GM19468 (cell line): ENCODE data around the gene DYRK3.

Experiments
- ATAC-seq: cut with Tn5 transposase; IDR thresholded peaks from one replicate; pipeline ENCODE4 v1.9.1; 2021; ENCODE audit warnings: mild to moderate bottlenecking, moderate library complexity, moderate number of reproducible peaks; ENCODE audit not compliant: unreplicated experiment; ENCODE audit errors: extremely low read depth

The DYRK3 gene

DNA sequence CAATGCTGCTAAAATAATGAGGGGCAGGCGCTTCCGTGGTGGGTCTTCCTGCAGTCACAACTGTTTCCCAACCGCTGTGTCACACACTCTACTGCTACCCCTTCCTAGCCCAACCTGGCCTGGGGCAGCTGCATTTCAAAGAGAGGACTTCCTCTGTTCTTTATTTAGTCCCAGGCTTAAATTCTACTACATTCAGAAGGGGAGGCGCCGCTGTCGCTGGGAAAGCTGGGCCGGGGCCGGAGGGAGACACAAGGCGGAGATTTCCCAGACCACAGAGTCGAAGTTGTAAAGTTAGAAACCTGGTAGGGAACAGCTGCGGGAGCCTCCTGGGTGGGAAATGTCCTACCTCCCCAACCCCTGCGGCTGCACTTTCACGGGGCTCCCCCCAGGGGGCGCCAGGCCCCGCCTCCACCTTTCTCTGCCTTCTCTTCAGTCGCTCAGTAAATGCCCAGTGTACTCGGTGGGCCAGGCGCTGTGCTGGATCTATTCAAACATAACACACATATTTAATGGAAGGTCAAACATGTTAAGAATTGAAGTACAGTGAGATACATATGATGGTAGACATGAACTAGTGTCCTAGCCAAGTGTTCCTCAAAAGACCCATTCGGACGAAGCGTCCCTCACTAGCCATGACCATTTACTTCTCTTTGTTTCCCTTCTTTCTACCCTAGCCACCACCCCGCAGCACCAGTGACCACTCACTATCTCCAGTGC is 23.1 kb downstream of the DYRK3 start:
- ATAC-seq, result no peak

GRCh38 chr1:206658981-206659273 is 23.6 kb downstream of the DYRK3 start:
- no peak for ATAC-seq

- ATAC-seq, result no peak
Measured at GRCh38 chr1:206660136-206660535, 24.8 kb downstream of the DYRK3 start.

GRCh38 chr1:206661161-206661820 is 26.0 kb downstream of the DYRK3 start:
- no peak for ATAC-seq

DNA sequence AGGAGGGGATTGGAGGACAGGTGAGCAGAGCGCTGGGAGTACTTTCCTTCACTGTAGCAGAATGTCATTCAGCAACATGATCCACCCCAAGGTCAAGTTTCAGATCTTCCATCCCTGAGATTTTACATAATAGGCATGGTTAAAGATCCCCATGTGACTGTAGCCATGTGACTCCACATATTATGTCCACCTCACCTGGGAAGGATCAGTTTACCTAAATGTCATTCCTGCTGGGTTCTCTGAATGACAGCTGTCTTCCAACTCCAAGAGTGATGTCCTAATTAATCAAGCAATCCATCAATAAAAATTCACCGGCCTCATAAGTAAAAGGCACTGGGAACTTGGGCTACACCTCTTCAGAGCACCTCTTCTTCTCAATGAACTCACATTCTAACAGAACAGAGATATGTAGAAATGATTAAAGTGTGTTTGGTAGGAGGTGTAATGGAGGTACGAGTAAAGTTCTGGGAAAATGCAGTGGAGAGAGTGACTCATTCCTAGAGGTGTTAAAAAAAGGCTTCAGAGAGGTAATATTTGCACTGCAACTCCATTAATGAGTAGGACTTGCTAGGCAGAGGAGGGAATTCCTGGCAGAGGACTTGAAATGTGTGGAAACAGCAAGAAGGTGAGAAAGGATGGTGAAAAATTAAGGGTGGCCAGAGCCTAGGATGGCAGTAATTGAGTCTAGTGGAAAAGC is 27.2 kb downstream of the DYRK3 start:
- no peak for ATAC-seq

DNA sequence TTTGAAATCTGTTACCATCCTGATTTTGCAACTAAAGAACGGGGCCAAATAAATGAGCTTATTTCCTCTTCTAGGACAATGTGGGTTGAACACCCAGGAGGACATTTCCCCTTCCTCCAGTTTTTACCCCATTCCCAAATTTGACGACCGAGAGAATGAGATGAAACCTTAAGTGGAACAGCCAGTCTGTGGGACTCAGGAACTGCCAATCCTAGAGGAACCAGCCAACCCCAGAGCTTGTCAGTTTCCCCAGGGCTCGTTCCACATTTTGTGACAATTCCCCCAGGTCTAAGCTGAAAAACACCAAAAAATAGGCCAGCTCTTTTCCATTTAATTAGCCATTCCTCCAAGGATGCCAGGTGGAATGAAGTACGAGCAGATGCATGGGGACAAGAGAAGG is 28.0 kb downstream of the DYRK3 start:
- ATAC-seq, result no peak

GRCh38 chr1:206663832-206664652 is 28.7 kb downstream of the DYRK3 start:
- ATAC-seq, result no peak

DNA sequence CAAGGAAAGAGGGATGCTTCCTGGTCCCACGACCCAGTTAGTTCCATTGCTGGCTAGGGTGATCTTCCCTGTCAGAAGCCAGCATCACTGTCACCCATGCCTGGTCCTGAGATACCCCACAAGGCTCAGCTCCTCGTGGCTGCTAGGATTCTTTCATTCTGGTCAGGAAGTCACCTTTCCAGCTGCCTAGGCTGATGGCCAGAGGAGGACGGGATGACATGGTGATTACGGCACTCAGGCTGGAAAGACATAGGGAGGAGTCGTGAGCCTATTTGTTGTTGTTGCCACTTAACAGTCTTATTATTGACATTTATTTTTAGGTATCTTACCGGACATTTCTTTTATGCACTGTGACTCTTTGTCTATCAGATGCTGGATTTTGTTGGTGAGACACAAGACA is 29.4 kb downstream of the DYRK3 start:
- ATAC-seq, result no peak

- ATAC-seq, result no peak
Measured at GRCh38 chr1:206666031-206666561, 30.8 kb downstream of the DYRK3 start.

GRCh38 chr1:206666954-206667665 is 31.8 kb downstream of the DYRK3 start:
- ATAC-seq, result no peak

GRCh38 chr1:206668351-206668750 is 33.0 kb downstream of the DYRK3 start:
- no peak for ATAC-seq

DNA sequence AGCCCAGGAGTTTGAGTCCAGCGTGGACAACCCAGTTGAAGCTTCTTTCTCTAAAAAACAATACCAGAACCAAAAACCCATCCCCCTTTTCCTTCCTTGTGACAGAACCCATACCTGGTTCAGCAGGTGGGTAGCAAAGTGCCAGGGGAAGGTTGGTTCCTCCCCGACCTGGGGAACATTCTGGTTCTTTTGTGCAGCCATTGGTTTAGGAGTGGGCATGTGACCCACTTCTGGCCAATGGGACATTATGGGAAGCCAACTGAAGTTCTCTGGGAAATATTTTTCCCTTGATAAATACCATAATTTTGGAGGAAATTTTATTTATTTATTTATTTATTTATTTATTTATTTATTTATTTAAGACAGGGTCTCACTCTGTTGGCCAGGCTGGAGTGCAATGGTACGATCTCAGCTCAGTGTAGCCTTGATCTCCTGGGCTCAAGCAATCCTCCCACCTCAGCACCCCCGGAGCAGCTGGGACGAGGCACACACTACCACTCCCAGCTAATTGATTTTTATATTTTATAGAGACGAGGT is 33.6 kb downstream of the DYRK3 start:
- ATAC-seq, result no peak

DNA sequence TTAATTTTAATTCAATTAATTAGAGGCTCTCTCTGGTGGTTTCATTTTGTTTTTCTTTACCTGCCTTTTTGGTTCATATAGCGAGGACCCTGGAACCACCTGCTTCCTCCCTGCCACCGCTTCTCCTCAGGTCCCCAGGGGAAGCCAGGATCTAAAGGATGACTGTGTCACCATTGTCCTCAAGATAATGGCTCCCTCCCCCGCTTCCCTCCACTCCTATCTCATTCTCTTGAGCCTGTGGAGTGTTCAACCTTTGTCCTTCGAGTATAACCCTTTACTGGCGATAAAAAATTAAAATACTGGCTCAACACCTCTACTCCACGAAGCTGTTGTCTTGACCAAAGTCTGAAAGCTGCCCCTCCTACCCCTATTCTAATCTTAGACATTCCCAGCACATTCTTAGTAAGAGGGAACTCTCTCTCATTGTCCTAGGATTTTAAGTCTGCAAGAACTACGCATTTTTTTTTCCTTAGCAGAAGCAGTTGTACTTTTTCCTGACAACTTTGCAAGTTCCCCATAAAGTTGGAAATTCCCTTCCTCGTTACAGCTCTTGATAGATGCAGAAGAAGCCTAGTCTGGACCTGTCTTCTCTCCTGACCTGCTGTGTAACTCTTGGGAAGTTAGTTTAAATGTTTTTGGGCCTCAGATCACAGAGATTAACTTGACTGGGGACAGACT is 36.8 kb downstream of the DYRK3 start:
- no peak for ATAC-seq

- no peak for ATAC-seq
Measured at GRCh38 chr1:206672844-206673758, 37.8 kb downstream of the DYRK3 start.

GRCh38 chr1:206674236-206674635 is 38.9 kb downstream of the DYRK3 start:
- ATAC-seq, result no peak

DNA sequence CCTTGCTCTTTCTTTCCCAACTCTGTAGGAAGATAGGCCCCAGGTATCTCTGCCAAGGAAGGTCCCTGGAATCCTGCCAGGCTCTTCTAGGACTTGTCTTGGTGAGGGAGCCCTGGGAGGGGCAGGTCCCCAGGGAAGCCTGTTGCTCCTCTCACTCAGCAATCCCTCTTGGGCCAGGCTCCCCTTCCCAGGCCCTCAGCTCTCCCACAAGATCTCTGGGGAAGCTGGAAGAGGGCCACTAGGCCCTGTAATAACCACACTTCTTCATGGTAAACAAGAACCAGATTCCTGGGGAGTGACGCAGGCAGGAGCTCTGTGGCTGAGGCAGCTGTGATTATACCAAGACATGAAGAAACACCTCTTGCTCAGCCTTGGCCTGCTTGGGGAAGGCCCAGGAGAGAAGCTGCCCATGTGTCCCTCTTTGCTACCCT is 39.4 kb downstream of the DYRK3 start:
- ATAC-seq, result no peak

DNA sequence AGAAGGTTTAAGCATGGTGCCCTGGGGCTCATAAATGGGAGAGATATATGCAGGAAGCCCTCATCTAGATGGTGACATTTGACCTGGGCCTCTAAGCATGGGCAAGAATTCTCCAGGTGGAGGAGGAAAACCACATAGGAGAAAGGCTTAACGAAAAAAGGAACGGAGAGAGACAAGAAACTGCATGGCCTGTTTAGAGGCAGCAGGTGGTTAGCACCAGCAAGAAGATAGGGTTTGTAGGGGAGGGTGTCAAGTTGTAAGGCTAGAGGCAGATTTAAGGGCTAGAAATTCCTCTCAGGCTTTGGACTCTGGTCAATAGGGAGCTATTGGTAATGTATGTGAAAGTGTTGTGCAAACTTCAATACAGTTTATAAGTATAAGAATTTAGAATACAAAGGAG is 41.2 kb downstream of the DYRK3 start:
- ATAC-seq, result no peak

DNA sequence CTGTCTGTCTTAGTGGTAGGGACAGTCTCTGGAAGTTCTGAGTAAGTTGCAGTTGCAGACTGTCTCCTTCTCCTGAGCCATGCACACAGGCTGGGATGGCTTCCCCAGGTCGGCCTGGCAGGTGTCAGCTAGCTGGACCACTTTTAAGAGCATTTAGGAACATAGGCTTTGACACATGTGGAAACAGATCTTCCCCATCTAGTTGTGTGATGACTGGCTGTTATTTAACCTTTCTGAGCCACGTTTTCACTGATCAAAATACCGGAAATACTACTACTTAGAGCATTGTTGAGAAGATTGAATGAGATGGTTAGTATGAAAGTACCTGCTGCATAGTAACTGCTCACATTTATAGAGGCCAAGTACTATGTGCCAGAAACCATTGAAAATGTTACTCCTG is 43.2 kb downstream of the DYRK3 start:
- no peak for ATAC-seq
